K562 (cell line): Measurements from ENCODE around the gene GYS1. TPM values are rescaled to one million over a fixed set of nuclear protein-coding genes. Genes with fewer than 3 reads are reported as not detected.
A peak's percentile ranks its signal among the peaks of the same experiment; 100 is the strongest.

ENCODE experiments used
- ATAC-seq: fragments of 200-7000 bp; cut with Tn5 transposase; 3 replicates; pipeline ENCODE4 v1.9.1; 2020; ENCODE audit warnings: moderate library complexity
- BruUV-seq: library from RNA; stranded (reverse); fragments of 400-500 nt; replicated peaks from 2 replicates; lab custom pipeline; 2021; lab: Mats Ljungman, UMichigan
- CTCF ChIA-PET: fragments of 300-600 bp; formaldehyde crosslinking; extraction: SDS; loops from one replicate; lab custom pipeline; 2021; ENCODE audit warnings: low intra/inter-chr PET ratio; lab: Yijun Ruan, JAX
- POLR2A ChIA-PET: fragments of 300-600, 350-650 bp; sonication (Branson Sonifier 250); formaldehyde crosslinking; extraction: SDS; loops from one replicate; lab custom pipeline; 2021; ENCODE audit warnings: antibody characterized with exemption, inconsistent platforms; lab: Yijun Ruan, JAX
- DNase-seq, 4 experiments: peaks; one replicate each; pipeline versions ENCODE4 v3.0.0 to v3.0.0-alpha.2; 2011 to 2018; ENCODE audit warnings: low spot score in 3 of 4, mixed read lengths in 3 of 4; ENCODE audit errors: extremely low read depth in 1 of 4
- FAIRE-seq: peaks from 2 replicates; lab custom pipeline; 2011; peaks lifted over from hg19 to GRCh38; lab: Jason Lieb, UNC
- H2AFZ ChIP-seq: 2 replicates; pipeline ENCODE4 v1.6.0; 2011; ENCODE audit warnings: low read depth, low read length, control low read depth, inconsistent platforms
- H3K27ac ChIP-seq: fragments of 200-600 bp; 3 replicates; pipeline ENCODE4 v1.8.0; 2011; ENCODE audit warnings: low read depth, mild to moderate bottlenecking, control low read depth, inconsistent platforms, low read length, moderate library complexity, mixed read lengths; ENCODE audit errors: extremely low read depth
- H3K27me3 ChIP-seq, 2 experiments: fragments of 300-600 bp in 1 of 2; 2 replicates in 1 of 2; 3 replicates in 1 of 2; pipeline versions ENCODE4 v1.6.0 to v1.8.0; 2011; ENCODE audit warnings: inconsistent platforms in 2 of 2, low read length in 2 of 2, mild to moderate bottlenecking in 1 of 2, mixed read lengths in 1 of 2, moderate library complexity in 1 of 2; ENCODE audit not compliant: control insufficient read depth in 2 of 2, insufficient read depth in 2 of 2
- H3K36me3 ChIP-seq: fragments of 300-600 bp; 3 replicates; pipeline ENCODE4 v1.8.0; 2011; ENCODE audit warnings: mild to moderate bottlenecking, low read length, inconsistent platforms; ENCODE audit not compliant: control insufficient read depth, insufficient read depth
- H3K4me1 ChIP-seq, 2 experiments: fragments of 200-600 bp in 1 of 2; replicated peaks in 1 of 2; 2 replicates in 1 of 2; 3 replicates in 1 of 2; pipeline versions ENCODE4 v1.5.1 to v1.8.0; 2011; ENCODE audit warnings: inconsistent platforms in 2 of 2, low read length in 2 of 2, mild to moderate bottlenecking in 1 of 2, mixed read lengths in 1 of 2, moderate library complexity in 1 of 2; ENCODE audit not compliant: control insufficient read depth in 2 of 2, insufficient read depth in 2 of 2
- H3K4me2 ChIP-seq: 2 replicates; pipeline ENCODE4 v1.6.1; 2011; ENCODE audit warnings: low read length, control low read depth, inconsistent platforms, mixed read lengths; ENCODE audit not compliant: insufficient read depth
- H3K4me3 ChIP-seq: fragments of 200-600 bp; sonication (generic), shearing (Covaris generic); 2 replicates; pipeline ENCODE4 v1.5.1; 2016; ENCODE audit warnings: control low read depth, inconsistent platforms
- H3K79me2 ChIP-seq: fragments of 200-600 bp; 3 replicates; pipeline ENCODE4 v1.8.0; 2011; ENCODE audit warnings: low read length, inconsistent platforms; ENCODE audit not compliant: control insufficient read depth, insufficient read depth
- H3K9ac ChIP-seq, 2 experiments: 2 replicates each; pipeline versions ENCODE4 v1.6.0 to v1.6.1; 2011; ENCODE audit warnings: low read depth in 2 of 2, low read length in 2 of 2, control low read depth in 1 of 2, inconsistent platforms in 1 of 2, mild to moderate bottlenecking in 1 of 2, mixed read lengths in 1 of 2; ENCODE audit not compliant: insufficient read depth in 1 of 2
- H3K9me1 ChIP-seq: one replicate; pipeline ENCODE4 v1.6.0; 2011; ENCODE audit warnings: inconsistent platforms, mild to moderate bottlenecking, low read length, moderate library complexity; ENCODE audit not compliant: control insufficient read depth, insufficient read depth
- H3K9me3 ChIP-seq: replicated peaks from 2 replicates; pipeline ENCODE4 v1.5.1; 2011; ENCODE audit warnings: low read depth, low read length, inconsistent platforms; ENCODE audit not compliant: control insufficient read depth, insufficient read depth
- H4K20me1 ChIP-seq: replicated peaks from 2 replicates; pipeline ENCODE4 v1.6.1; 2011; ENCODE audit warnings: low read length, inconsistent platforms, mixed read lengths; ENCODE audit not compliant: control insufficient read depth, insufficient read depth
- CTCFL ChIP-seq: IDR thresholded peaks from 2 replicates; pipeline ENCODE4 v1.6.1; 2011; ENCODE audit warnings: borderline replicate concordance, low read depth, mild to moderate bottlenecking, moderate library complexity, low read length; ENCODE audit not compliant: insufficient read depth, poor library complexity, severe bottlenecking
- L3MBTL2 ChIP-seq: fragments of 450-650 bp; IDR thresholded peaks from 2 replicates; pipeline ENCODE4 v1.6.1; 2016; ENCODE audit warnings: mild to moderate bottlenecking, moderate library complexity
- MAX ChIP-seq: sonication (generic); formaldehyde crosslinking; IDR thresholded peaks from 2 replicates; pipeline ENCODE4 v1.9.0; 2022; ENCODE audit warnings: mild to moderate bottlenecking, missing genetic modification reagents
- XRCC5 ChIP-seq: fragments of 200-400 bp; formaldehyde crosslinking; IDR thresholded peaks from 2 replicates; pipeline ENCODE4 v1.6.1; 2017; ENCODE audit warnings: low read depth, mild to moderate bottlenecking, low read length
- ZBTB49 ChIP-seq: sonication (generic); formaldehyde crosslinking; IDR thresholded peaks from 2 replicates; pipeline ENCODE4 v1.8.0; 2022; ENCODE audit warnings: missing genetic modification reagents, mild to moderate bottlenecking, borderline replicate concordance
- ZNF511 ChIP-seq: sonication (generic); formaldehyde crosslinking; IDR thresholded peaks from 2 replicates; pipeline ENCODE4 v1.8.0; 2022; ENCODE audit warnings: mild to moderate bottlenecking, missing genetic modification reagents
- WGBS: fragments of 100-300 bp; shearing (Covaris generic); methylation state at CpG from one replicate; pipeline ENCODE4 v1.1.6; 2016; ENCODE audit warnings: low coverage, mixed read lengths; ENCODE audit not compliant: insufficient coverage; ENCODE audit errors: missing lambda C conversion rate; 5-methylcytosine and 5-hydroxymethylcytosine counted together
- in situ Hi-C: fragments of 300-500 bp; cut with MboI; formaldehyde crosslinking; loops from 4 replicates; pipeline ENCODE4 v1.15.0; 2018; ENCODE audit warnings: inconsistent platforms, mixed read lengths
- intact Hi-C: fragments of 100-400 bp; cut with micrococcal nuclease; formaldehyde crosslinking; loops from 2 replicates; pipeline ENCODE4 v1.14.2; 2022
- polyA plus RNA-seq, 8 experiments: library from polyadenylated mRNA; depleted of rRNA in 4 of 8; stranded (reverse) in 5 of 8; unstranded in 3 of 8; fragments of >200 nt; fragmentation: Nextera tagmentation in 2 of 8; fragmentation: Illumina TruSeq in 1 of 8; extraction: Ambion mirVana in 2 of 8; extraction: Trizol in 1 of 8; gene quantifications; 2 replicates each; pipeline versions ENCODE4 v1.2.1 to v1.2.3, GENCODE V29; 2011 to 2014; ENCODE audit warnings: inconsistent platforms in 1 of 8, missing spikeins in 1 of 8
- total RNA-seq, 7 experiments: library from RNA; depleted of rRNA in 6 of 7; stranded (reverse); fragments of >200 nt in 6 of 7; fragmentation: Illumina TruSeq in 2 of 7; extraction: Trizol in 2 of 7; gene quantifications; 2 replicates each; pipeline versions ENCODE4 v1.2.1 to v1.2.3, GENCODE V29; 2011 to 2021; ENCODE audit warnings: low replicate concordance in 1 of 7

Gene GYS1
- total and polyA plus RNA-seq, 9 of the 15 experiments (the other 6 are each of a cell fraction or from before 2014, with no cell fraction given): 1.9 to 31.1 (median 15.2) TPM

- Histone ChIP-seq H3K9me1 (no peaks in the 10 kb centered on the region), H3K79me2 (peaks cover 63% of the 10 kb centered on the region), H4K20me1 (0 out of 2 replicates have a peak, but pooled peaks cover 5% of the 10 kb centered on the region), H3K27me3 (no peaks in the 10 kb centered on the region), H3K36me3 (peaks cover 58% of the 10 kb centered on the region), H3K4me1 (peaks cover 0 to 10% of the 10 kb centered on the region in 2 experiments; a peak in 4 of 5 replicates), H3K27ac (no peak overlapping the region), H3K9ac (no peak overlapping the region), H3K4me3 (no peak overlapping the region), H3K9me3 (no peaks in the 10 kb centered on the region), H3K4me2 (no peak overlapping the region), H2AFZ (no peak overlapping the region)
- in situ Hi-C loops (no loop called here), intact Hi-C loops (loop anchor here (2.0 to 10.0 kb wide), 3 partner anchors 77 to 227 kb away; partner anchors contain the start of genes HRC and TRPM4)
- peak; percentile 53 for ATAC-seq
- peak; percentile 74 for FAIRE-seq
- peak; percentile 61 to 84 (median 70) for DNase-seq
- ChIA-PET POLR2A (interaction anchor here (0.5 to 1.2 kb wide), 6 partner anchors 9 to 212 kb away, joined by 3 to 5 read pairs (median 3); no protein-coding TSS in a partner anchor), CTCF (no interaction called here)
- 62% methylated on average over 5 of the region's 5 CpGs for WGBS
- no TSS peak for BruUV-seq
- TF ChIP-seq MAX (CRISPR knock-in tag) (peak; percentile 48; the same call in 1 of the 2 replicates), CTCFL (peak; percentile 92), ZNF511 (CRISPR knock-in tag) (no peak), L3MBTL2 (peak; percentile 27; the same call in 1 of the 2 replicates), ZBTB49 (no peak), XRCC5 (0 out of 2 replicates have a peak, but pooled peaks have one; percentile 39)
These were observed 4.9 kb upstream of the GYS1 start for GRCh38 chr19:48997972-48998371.
